WI38 (cell line): ENCODE measurements around the gene SEC31B.

ENCODE experiments used
- H3K4me3 ChIP-seq: 2 replicates; pipeline ENCODE4 v1.5.1; 2011; ENCODE audit warnings: low read depth, mild to moderate bottlenecking, control low read depth, low read length
- TF ChIP-seq, protein P1 (sequence below): IDR thresholded peaks from 2 replicates; pipeline ENCODE4 v1.5.1; 2012; ENCODE audit warnings: low read depth, mild to moderate bottlenecking, control low read depth, low read length

SEC31B gene

GRCh38 chr10:100544950-100545349 is 25.3 kb upstream of the SEC31B start:
- TF ChIP-seq, protein P1, sequence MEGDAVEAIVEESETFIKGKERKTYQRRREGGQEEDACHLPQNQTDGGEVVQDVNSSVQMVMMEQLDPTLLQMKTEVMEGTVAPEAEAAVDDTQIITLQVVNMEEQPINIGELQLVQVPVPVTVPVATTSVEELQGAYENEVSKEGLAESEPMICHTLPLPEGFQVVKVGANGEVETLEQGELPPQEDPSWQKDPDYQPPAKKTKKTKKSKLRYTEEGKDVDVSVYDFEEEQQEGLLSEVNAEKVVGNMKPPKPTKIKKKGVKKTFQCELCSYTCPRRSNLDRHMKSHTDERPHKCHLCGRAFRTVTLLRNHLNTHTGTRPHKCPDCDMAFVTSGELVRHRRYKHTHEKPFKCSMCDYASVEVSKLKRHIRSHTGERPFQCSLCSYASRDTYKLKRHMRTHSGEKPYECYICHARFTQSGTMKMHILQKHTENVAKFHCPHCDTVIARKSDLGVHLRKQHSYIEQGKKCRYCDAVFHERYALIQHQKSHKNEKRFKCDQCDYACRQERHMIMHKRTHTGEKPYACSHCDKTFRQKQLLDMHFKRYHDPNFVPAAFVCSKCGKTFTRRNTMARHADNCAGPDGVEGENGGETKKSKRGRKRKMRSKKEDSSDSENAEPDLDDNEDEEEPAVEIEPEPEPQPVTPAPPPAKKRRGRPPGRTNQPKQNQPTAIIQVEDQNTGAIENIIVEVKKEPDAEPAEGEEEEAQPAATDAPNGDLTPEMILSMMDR = no peak
- no peak overlapping the region for H3K4me3 ChIP-seq

DNA sequence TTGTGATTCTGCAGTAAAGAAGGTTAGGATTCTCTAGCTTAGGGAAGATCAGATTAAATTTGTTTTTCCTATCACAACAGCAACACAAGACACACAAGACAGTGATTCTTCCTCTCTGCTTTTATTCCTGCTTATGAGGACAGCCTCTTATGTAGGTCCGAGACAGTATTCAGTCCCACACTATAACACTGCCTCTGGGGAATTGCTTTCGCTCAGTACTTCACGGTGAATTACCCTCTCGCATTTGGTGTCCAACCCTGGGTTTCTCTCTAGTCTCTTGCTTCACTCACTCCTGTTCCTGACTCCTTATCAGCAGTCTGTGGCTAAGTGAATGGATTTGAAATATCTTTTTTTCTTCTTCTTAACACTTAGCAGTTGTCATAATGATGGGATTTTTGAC is 17.8 kb upstream of the SEC31B start:
- no peak overlapping the region for H3K4me3 ChIP-seq
- TF ChIP-seq, protein P1 = no peak

DNA sequence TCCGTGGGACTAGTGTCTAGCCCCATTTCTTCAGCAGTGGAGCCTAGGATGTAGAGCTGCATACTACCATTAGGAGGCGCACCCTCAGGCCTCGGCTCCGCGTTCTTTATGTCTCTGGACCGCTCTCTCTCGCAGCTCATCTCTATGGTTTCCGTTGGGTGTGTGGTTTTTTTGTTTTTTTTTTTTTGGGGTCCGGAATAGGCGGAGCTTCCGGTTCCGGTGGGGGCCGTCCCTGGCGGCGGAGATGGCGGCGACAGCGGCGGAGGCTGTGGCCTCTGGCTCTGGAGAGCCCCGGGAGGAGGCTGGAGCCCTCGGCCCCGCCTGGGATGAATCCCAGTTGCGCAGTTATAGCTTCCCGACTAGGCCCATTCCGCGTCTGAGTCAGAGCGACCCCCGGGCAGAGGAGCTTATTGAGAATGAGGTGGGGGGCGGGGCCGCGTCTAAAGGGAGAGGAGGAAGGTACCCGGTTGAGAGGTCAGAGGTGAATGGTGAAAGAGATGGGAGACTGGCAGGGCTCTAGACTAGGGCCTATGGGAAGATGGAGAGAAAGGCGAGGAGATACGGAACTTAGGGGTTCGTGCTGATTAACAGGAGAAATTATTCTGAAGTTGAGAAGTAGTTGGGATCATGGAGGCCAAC is 16.2 kb upstream of the SEC31B start, which contains the start of gene HIF1AN:
Gene HIF1AN, plus strand, starts transcription at position 229 of the 639 bp plus-strand sequence. Its CDS starts 16 bp downstream, at position 245.
- TF ChIP-seq, protein P1 = peak; percentile 97
- H3K4me3 ChIP-seq = peak within 1 kb of the TSS; percentile 86

- TF ChIP-seq, protein P1 = no peak
- H3K4me3 ChIP-seq = peak overlapping the region; percentile 86
These were observed 15.7 kb upstream of the SEC31B start for GRCh38 chr10:100535338-100535714.

DNA sequence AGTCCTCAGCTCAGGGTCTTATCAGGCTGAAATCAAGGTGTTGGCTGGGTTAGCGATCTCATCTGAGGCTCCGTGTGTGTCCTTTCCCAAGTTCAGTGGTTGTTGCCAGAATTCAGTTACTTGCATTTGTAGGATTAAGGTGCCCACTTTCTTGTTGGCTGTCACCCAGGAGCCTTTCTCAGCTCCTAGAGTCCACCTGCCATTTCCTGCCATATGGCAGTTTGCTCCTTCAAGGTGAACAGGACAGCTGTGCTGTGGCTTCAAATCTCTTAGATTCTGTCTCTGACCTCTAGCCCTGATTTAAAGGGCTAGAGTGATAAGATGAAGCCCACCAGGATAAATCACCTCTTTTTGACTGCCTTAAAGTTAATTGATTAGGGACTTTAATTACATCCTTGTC is 15.1 kb upstream of the SEC31B start:
- H3K4me3 ChIP-seq = no peak overlapping the region
- TF ChIP-seq, protein P1 = no peak

- H3K4me3 ChIP-seq = no peak overlapping the region
- TF ChIP-seq, protein P1 = no peak
These were observed 12.1 kb upstream of the SEC31B start for GRCh38 chr10:100531761-100532160.

- peak within 1 kb of the TSS; percentile 94 for H3K4me3 ChIP-seq
- TF ChIP-seq, protein P1 = no peak
These were observed 10.0 kb upstream of the SEC31B start, which contains the start of gene NDUFB8 for GRCh38 chr10:100529475-100530298. Gene NDUFB8 (minus strand): TSS chr10:100529871. CDS start chr10:100529851, 20 bp downstream.
